ENCODE results near the gene PPT1.

The PPT1 gene

DNA sequence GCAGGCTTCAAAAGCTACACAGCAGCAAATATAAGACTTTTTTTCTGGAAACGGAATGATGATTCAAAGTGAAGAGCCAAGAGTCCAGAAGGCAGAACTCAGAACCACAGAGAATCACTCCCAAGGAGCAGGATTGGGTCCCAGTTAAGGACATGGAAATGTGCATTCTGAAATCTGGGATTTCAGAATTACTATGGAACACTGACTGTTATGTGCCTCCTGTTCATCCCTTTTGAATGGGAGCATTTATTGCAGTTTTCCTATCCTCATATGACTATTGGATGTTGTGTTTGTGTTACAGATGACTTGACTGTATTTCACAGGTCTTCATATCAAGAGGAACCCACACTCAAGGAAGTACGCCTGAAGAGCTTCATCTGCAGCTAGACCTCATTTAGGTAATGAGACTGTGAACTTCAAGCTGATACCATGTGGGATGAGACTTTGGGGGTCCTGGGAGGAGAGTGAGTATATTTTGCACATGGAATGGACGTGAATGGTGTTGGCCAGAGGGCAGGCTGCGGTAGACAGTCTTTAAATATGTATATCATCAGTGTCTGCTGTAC is 73.6 kb downstream of the PPT1 start:
- DNase-seq, result no peak
